Subcutaneous abdominal adipose tissue (tissue), 5 donors: ENCODE results near the gene BCL7C.
A peak's percentile ranks its signal among the peaks of the same experiment; 100 is the strongest.

ENCODE experiments used
- H3K27ac ChIP-seq: one replicate; pipeline ENCODE4 v1.7.0; 2013; ENCODE audit warnings: low read depth, mild to moderate bottlenecking, inconsistent platforms, low read length, moderate library complexity
- H3K27me3 ChIP-seq, 5 donors: one replicate each; pipeline ENCODE4 v1.7.0; 2013; ENCODE audit warnings: low read length in 5 of 5, inconsistent platforms in 1 of 5; ENCODE audit not compliant: control insufficient read depth in 5 of 5, insufficient read depth in 4 of 5
- H3K36me3 ChIP-seq, 5 donors: one replicate each; pipeline ENCODE4 v1.7.0; 2013; ENCODE audit warnings: low read length in 5 of 5; ENCODE audit not compliant: control insufficient read depth in 5 of 5, insufficient read depth in 5 of 5
- H3K4me1 ChIP-seq, 5 donors: one replicate each; pipeline ENCODE4 v1.7.0; 2013; ENCODE audit warnings: low read length in 5 of 5, mild to moderate bottlenecking in 3 of 5, moderate library complexity in 1 of 5; ENCODE audit not compliant: control insufficient read depth in 5 of 5, insufficient read depth in 5 of 5
- H3K4me3 ChIP-seq, 5 donors: one replicate each; pipeline ENCODE4 v1.7.0; 2013; ENCODE audit warnings: low read length in 5 of 5, low read depth in 1 of 5
- H3K9ac ChIP-seq, 5 donors: one replicate each; pipeline ENCODE4 v1.7.0; 2013; ENCODE audit warnings: low read length in 5 of 5, mild to moderate bottlenecking in 4 of 5, moderate library complexity in 3 of 5
- H3K9me3 ChIP-seq, 5 donors: one replicate each; pipeline ENCODE4 v1.7.0; 2013; ENCODE audit warnings: low read length in 5 of 5; ENCODE audit not compliant: control insufficient read depth in 5 of 5
- donor health status: healthy.
- donor health status: healthy.
- donor health status: healthy.
- donor health status: healthy.
- donor health status: healthy.

BCL7C gene

DNA sequence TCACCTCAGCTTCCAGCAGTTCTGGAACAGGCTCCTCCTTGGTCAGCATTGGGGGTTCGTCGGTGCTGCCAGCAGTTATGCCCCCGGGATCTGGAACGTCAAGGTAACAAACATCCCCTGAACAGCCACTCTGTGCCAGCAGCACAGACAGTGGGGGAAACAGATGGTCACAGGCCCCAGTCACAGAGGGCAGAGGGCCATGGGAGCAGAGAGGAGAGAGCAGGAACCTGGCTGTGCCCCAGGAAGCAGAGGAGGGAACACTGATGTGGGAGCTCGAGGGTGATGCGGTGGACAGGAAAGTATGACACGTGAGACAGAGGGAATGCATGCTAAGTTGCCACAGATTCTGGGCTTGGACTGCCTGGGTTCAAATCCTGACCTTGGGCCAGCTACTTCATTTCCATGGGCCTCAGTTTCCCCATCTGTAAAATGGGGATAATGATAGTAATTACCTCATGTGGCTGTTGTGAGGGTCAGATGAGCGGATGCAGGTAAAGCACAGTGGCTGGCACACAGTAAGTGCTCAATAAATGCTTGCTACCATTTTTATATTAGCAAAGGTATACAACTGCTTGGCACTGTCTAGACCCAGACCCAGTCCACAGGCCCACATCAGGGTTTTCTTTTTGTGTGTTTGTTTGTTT is 4.9 kb downstream of the BCL7C start:
- H3K36me3 ChIP-seq: peaks cover 0 to 54% (median 32%) of the 10 kb centered on the region in 5 donors
- H3K9me3 ChIP-seq: no peaks in the 10 kb centered on the region

GRCh38 chr16:30887927-30888326 is 6.0 kb downstream of the BCL7C start:
- H3K27ac ChIP-seq: no peak overlapping the region
- H3K36me3 ChIP-seq: peaks cover 0 to 55% (median 32%) of the 10 kb centered on the region in 5 donors
- peaks cover 1 to 7% (median 7%) of the 10 kb centered on the region in 5 donors for H3K4me1 ChIP-seq
- H3K9me3 ChIP-seq: no peaks in the 10 kb centered on the region
- H3K9ac ChIP-seq: no peak overlapping the region
- H3K27me3 ChIP-seq: no peaks in the 10 kb centered on the region
- H3K4me3 ChIP-seq: no peak overlapping the region

More for the DNA sequence above, 4.9 kb downstream of the BCL7C start:
- peak overlapping the region in 2 of 5 donors; percentile 20 to 41 for H3K9ac ChIP-seq
- no peaks in the 10 kb centered on the region for H3K27me3 ChIP-seq
- no peak overlapping the region for H3K27ac ChIP-seq
- H3K4me3 ChIP-seq: no peak overlapping the region
- H3K4me1 ChIP-seq: peaks cover 2 to 15% (median 14%) of the 10 kb centered on the region in 5 donors

DNA sequence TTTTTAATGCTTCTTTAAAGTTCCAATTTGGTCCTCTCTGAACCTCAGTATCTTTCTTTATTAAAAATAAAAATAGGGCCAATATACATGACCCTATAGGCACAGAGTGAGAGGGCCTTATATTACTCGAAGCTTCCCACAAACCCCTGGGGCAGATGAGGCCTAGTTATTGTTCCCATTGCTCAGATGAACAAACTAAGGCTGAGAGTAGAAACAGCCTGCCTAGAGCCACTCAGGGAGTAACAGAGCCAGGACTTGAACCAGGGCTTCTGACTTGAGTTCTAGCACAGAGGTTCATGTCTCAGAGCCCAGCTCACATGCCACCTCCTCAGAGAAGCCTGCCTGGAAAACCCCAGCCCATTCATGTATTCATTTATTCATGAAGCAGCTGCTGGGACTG is 7.7 kb downstream of the BCL7C start:
- Histone ChIP-seq H3K27me3 (no peaks in the 10 kb centered on the region), H3K4me1 (no peaks in the 10 kb centered on the region), H3K4me3 (no peak overlapping the region), H3K27ac (no peak overlapping the region), H3K36me3 (peaks cover 0 to 60% (median 42%) of the 10 kb centered on the region in 5 donors), H3K9ac (no peak overlapping the region), H3K9me3 (no peaks in the 10 kb centered on the region)

DNA sequence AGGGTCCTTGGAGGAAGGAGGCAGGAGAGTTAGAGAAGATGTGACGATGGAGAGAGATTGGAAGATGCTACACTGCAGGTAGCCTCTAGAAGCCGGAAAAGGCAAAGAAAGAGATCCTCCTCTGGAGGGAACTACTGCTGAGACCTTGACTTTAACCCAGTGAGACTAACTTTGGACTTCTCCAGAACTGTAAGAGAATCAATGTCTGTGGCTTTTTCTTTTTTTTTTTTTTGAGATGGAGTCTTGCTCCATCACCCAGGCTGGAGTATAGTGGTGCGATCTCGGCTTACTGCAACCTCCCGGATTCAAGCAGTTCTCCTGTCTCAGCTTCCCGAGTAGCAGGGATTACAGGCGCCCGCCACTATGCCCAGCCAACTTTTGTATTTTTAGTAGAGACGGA is 8.7 kb downstream of the BCL7C start:
- Histone ChIP-seq H3K27ac (no peak overlapping the region), H3K27me3 (no peaks in the 10 kb centered on the region), H3K9ac (no peak overlapping the region), H3K9me3 (no peaks in the 10 kb centered on the region), H3K36me3 (peaks cover 0 to 61% (median 39%) of the 10 kb centered on the region in 5 donors), H3K4me3 (no peak overlapping the region), H3K4me1 (no peaks in the 10 kb centered on the region)

GRCh38 chr16:30884760-30885159 is 9.1 kb downstream of the BCL7C start:
- no peaks in the 10 kb centered on the region for H3K4me1 ChIP-seq
- H3K36me3 ChIP-seq: peaks cover 0 to 64% (median 40%) of the 10 kb centered on the region in 5 donors

GRCh38 chr16:30882429-30883310 is 11.2 kb downstream of the BCL7C start:
- Histone ChIP-seq H3K36me3 (peaks cover 0 to 52% (median 33%) of the 10 kb centered on the region in 5 donors), H3K4me1 (no peaks in the 10 kb centered on the region), H3K9ac (peak overlapping the region in 1 of 5 donors; percentile 11)

More at GRCh38 chr16:30884760-30885159, 9.1 kb downstream of the BCL7C start:
- Histone ChIP-seq H3K27ac (no peak overlapping the region), H3K27me3 (no peaks in the 10 kb centered on the region), H3K4me3 (no peak overlapping the region), H3K9me3 (no peaks in the 10 kb centered on the region), H3K9ac (no peak overlapping the region)

DNA sequence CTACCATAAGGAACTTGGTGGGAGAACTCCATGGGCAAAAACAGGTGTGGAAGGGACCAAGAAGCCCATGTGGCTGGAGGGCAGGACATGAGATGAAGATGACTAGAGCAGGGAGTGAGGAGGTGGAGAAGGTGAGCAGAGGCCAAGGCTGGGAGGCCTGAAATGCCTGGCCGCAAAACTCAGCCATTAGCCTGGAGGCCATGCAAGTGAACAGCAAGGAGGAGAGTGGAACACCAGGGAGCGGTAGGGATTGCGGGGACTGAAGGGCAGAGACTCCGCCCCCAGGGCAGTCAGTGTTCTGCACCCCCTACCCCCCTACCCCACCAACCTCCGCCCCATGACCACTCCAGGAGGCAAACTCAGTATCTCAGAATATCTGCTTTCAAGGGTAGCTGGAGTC is 17.0 kb downstream of the BCL7C start:
- peaks cover 0 to 22% (median 9%) of the 10 kb centered on the region in 5 donors for H3K36me3 ChIP-seq
- H3K27ac ChIP-seq: no peak overlapping the region
- peak overlapping the region in 4 of 5 donors; percentile 76 to 90 (median 88) for H3K9ac ChIP-seq
- H3K27me3 ChIP-seq: no peaks in the 10 kb centered on the region
- peaks cover 7 to 31% (median 25%) of the 10 kb centered on the region in 5 donors for H3K4me1 ChIP-seq
- H3K4me3 ChIP-seq: peak overlapping the region in 4 of 5 donors; percentile 91 to 98 (median 96)
- no peaks in the 10 kb centered on the region for H3K9me3 ChIP-seq

More at GRCh38 chr16:30882429-30883310, 11.2 kb downstream of the BCL7C start:
- H3K27me3 ChIP-seq: no peaks in the 10 kb centered on the region
- H3K27ac ChIP-seq: no peak overlapping the region
- no peaks in the 10 kb centered on the region for H3K9me3 ChIP-seq
- H3K4me3 ChIP-seq: no peak overlapping the region

DNA sequence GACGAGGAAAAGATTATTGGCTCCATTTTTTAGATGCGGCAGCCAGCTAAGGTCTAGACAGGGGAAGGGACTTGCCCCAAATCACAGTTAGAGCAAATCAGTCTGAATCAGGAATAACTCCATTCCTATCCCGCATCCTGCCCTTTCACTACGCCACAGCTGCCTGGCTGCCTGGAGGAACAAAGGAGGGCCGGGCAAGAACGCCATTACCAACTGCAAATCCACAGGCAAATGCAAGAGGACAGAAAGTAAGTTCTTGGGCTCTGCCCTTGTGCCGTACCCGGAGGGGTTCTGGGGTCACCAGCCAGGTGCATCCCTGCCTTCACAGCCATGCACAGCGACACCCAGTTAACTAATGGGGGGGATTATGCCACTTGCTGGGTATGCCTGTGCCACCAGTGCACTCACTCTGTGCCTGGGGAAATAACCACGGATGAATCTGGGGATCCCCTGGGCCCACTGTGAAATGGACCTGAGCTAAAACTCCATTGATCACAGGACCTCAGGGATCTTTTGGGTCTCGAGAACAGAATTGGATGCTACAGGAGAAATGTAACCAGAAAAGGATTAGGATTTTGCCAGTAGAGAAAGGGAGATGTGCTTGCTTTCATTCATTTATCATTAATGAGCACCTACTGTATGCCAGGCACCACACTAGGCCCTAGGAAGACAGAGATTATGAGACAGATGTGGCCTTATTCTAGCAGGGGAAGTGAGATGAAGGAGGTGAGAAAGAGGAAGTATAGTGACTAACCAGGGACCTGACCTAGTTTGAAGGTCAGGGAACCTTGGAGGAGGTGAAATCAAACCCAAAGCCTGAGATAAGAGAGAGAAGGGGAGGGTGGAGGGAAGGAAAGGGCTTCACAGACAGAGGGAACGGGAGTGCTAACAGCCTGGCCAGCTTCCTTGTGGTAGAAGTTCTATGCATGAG is 17.7 kb downstream of the BCL7C start:
- Histone ChIP-seq H3K9ac (peak overlapping the region; percentile 76 to 93 (median 89)), H3K9me3 (no peaks in the 10 kb centered on the region), H3K4me3 (peak overlapping the region; percentile 91 to 98 (median 95)), H3K36me3 (peaks cover 0 to 17% (median 8%) of the 10 kb centered on the region in 5 donors), H3K27me3 (no peaks in the 10 kb centered on the region), H3K4me1 (peaks cover 7 to 31% (median 25%) of the 10 kb centered on the region in 5 donors), H3K27ac (peak overlapping the region; percentile 79)
